Kidney (tissue), 14 donors: ENCODE results near the gene SLC35F2. TPM values are rescaled to one million over a fixed set of nuclear protein-coding genes. Genes with fewer than 3 reads are reported as not detected.

ENCODE experiments used
- DNase-seq, 5 donors: peaks; one replicate each; pipeline ENCODE4 v3.0.0-alpha.2; 2013 to 2020
- FAIRE-seq: peaks from 2 replicates; lab custom pipeline; 2012; peaks lifted over from hg19 to GRCh38; lab: Jason Lieb, UNC
- H3K27ac ChIP-seq, 2 donors: one replicate each; pipeline ENCODE4 v1.7.0; 2013; ENCODE audit warnings: low read depth in 2 of 2, low read length in 2 of 2, inconsistent platforms in 1 of 2
- H3K27me3 ChIP-seq: one replicate; pipeline ENCODE4 v1.7.1; 2013; ENCODE audit warnings: low read length, inconsistent platforms; ENCODE audit not compliant: control insufficient read depth, insufficient read depth
- H3K36me3 ChIP-seq, 3 donors: one replicate each; pipeline versions ENCODE4 v1.7.0 to v1.7.1; 2013; ENCODE audit warnings: low read length in 3 of 3, control low read depth in 1 of 3, inconsistent platforms in 1 of 3; ENCODE audit not compliant: insufficient read depth in 3 of 3, control insufficient read depth in 2 of 3
- H3K4me1 ChIP-seq, 3 donors: one replicate each; pipeline versions ENCODE4 v1.7.0 to v1.7.1; 2013; ENCODE audit warnings: low read length in 3 of 3, inconsistent platforms in 1 of 3, low read depth in 1 of 3; ENCODE audit not compliant: control insufficient read depth in 2 of 3, insufficient read depth in 2 of 3
- H3K4me3 ChIP-seq, 3 donors: one replicate each; pipeline versions ENCODE4 v1.7.0 to v1.8.1; 2013; ENCODE audit warnings: low read length in 3 of 3, control low read depth in 1 of 3, inconsistent platforms in 1 of 3
- H3K9ac ChIP-seq, 3 donors: one replicate each; pipeline versions ENCODE4 v1.7.0 to v1.7.1; 2013; ENCODE audit warnings: low read length in 3 of 3, control low read depth in 1 of 3, inconsistent platforms in 1 of 3
- H3K9me3 ChIP-seq, 3 donors: one replicate each; pipeline versions ENCODE4 v1.7.0 to v1.7.1; 2013; ENCODE audit warnings: low read length in 3 of 3, control low read depth in 1 of 3, inconsistent platforms in 1 of 3; ENCODE audit not compliant: control insufficient read depth in 2 of 3, insufficient read depth in 1 of 3
- CTCF ChIP-seq: IDR thresholded peaks from 3 replicates; pipeline ENCODE4 v1.5.1; 2012; ENCODE audit warnings: mild to moderate bottlenecking, moderate library complexity, borderline replicate concordance; ENCODE audit not compliant: insufficient read depth; ENCODE audit errors: extremely low read depth
- intact Hi-C: fragments of 100-400 bp; cut with DNase I; formaldehyde crosslinking; loops from one replicate; pipeline ENCODE4 v1.11.1; 2022
- polyA plus RNA-seq: library from polyadenylated mRNA; stranded (reverse); fragments of 350-450 nt; fragmentation: Illumina TruSeq; extraction: RNeasy Lipid Tissue Mini Kit (QIAGEN cat#74804); gene quantifications from one replicate; pipeline ENCODE4 v1.2.3, GENCODE V29; 2014; ENCODE audit warnings: low read depth, low replicate concordance; ENCODE audit not compliant: insufficient read depth
- total RNA-seq: library from RNA; stranded (reverse); fragmentation: NEBNext Ultra II Directional; extraction: Animal tissue kit (Norgen Biotek cat#: 25700); gene quantifications from one replicate; pipeline ENCODE4 v1.2.1, GENCODE V29; 2021
- donor health status: control.
- donor health status: control.
- donor health status: control.
- donor health status: control.
- donor health status: control.
- donor health status: DM: yes; HTN: yes; CAD: no.
- donor health status: Normal renal cell carcinoma (clear cell type).

SLC35F2 gene
- total and polyA plus RNA-seq, 2 donors from 2014 or later: 10.2 to 16.6 TPM

- Histone ChIP-seq H3K9ac (no peak overlapping the region), H3K36me3 (peaks cover 0 to 4% (median 0%) of the 10 kb centered on the region in 3 donors), H3K4me1 (no peaks in the 10 kb centered on the region), H3K4me3 (no peak overlapping the region), H3K27me3 (no peaks in the 10 kb centered on the region), H3K9me3 (no peaks in the 10 kb centered on the region), H3K27ac (no peak overlapping the region)
- FAIRE-seq (no peak), DNase-seq (no peak)
- TF ChIP-seq CTCF: no peak
- intact Hi-C loops: no loop called here
These were observed 42.6 kb downstream of the SLC35F2 start for GRCh38 chr11:107816028-107816427.

GRCh38 chr11:107810875-107811274, 47.7 kb downstream of the SLC35F2 start:
- FAIRE-seq (no peak), DNase-seq (no peak)
- Histone ChIP-seq H3K4me3 (no peak overlapping the region), H3K9me3 (no peaks in the 10 kb centered on the region), H3K9ac (no peak overlapping the region), H3K4me1 (no peaks in the 10 kb centered on the region), H3K27ac (no peak overlapping the region), H3K27me3 (no peaks in the 10 kb centered on the region), H3K36me3 (peaks cover 0 to 4% (median 0%) of the 10 kb centered on the region in 3 donors)
- TF ChIP-seq CTCF: no peak
- intact Hi-C loops: no loop called here

- H3K27ac ChIP-seq: no peak overlapping the region
- FAIRE-seq (no peak), DNase-seq (no peak)
- no peak for TF ChIP-seq CTCF
- H3K4me1 ChIP-seq: no peaks in the 10 kb centered on the region
- no peaks in the 10 kb centered on the region for H3K9me3 ChIP-seq
- no peak overlapping the region for H3K4me3 ChIP-seq
- no peaks in the 10 kb centered on the region for H3K27me3 ChIP-seq
- H3K36me3 ChIP-seq: peaks cover 0 to 4% (median 3%) of the 10 kb centered on the region in 3 donors
- H3K9ac ChIP-seq: no peak overlapping the region
- intact Hi-C loops: no loop called here
These were observed 50.1 kb downstream of the SLC35F2 start for GRCh38 chr11:107808521-107808920.

- DNase-seq: no peak
- no peak overlapping the region for H3K4me3 ChIP-seq
These were observed 53.6 kb downstream of the SLC35F2 start for GRCh38 chr11:107804971-107805370.

More at GRCh38 chr11:107804971-107805370, 53.6 kb downstream of the SLC35F2 start:
- no peak for FAIRE-seq
- no peaks in the 10 kb centered on the region for H3K4me1 ChIP-seq
- H3K36me3 ChIP-seq: peaks cover 0 to 3% (median 0%) of the 10 kb centered on the region in 3 donors
- no peaks in the 10 kb centered on the region for H3K27me3 ChIP-seq
- no peak overlapping the region for H3K9ac ChIP-seq
- no peaks in the 10 kb centered on the region for H3K9me3 ChIP-seq
- no peak for TF ChIP-seq CTCF
- intact Hi-C loops: no loop called here
- no peak overlapping the region for H3K27ac ChIP-seq
